Daoy (cell line): Measurements from ENCODE around the gene TMC5. TPM values are rescaled to one million over a fixed set of nuclear protein-coding genes. Genes with fewer than 3 reads are reported as not detected.
"Not testable (repeated sequence)": the region's sequence is repeated elsewhere in the genome, so short reads cannot be mapped to it uniquely, and the experiment has no call there.

Experiments used
- DNase-seq: peaks from one replicate; pipeline ENCODE4 v3.0.0-alpha.2; 2015; ENCODE audit warnings: low read depth
- total RNA-seq: library from RNA; depleted of rRNA; stranded (reverse); fragments of >200 nt; shearing (Covaris generic); gene quantifications from 2 replicates; pipeline ENCODE4 v1.2.3, GENCODE V29; 2014; rRNA removed

TMC5 gene, protein sequence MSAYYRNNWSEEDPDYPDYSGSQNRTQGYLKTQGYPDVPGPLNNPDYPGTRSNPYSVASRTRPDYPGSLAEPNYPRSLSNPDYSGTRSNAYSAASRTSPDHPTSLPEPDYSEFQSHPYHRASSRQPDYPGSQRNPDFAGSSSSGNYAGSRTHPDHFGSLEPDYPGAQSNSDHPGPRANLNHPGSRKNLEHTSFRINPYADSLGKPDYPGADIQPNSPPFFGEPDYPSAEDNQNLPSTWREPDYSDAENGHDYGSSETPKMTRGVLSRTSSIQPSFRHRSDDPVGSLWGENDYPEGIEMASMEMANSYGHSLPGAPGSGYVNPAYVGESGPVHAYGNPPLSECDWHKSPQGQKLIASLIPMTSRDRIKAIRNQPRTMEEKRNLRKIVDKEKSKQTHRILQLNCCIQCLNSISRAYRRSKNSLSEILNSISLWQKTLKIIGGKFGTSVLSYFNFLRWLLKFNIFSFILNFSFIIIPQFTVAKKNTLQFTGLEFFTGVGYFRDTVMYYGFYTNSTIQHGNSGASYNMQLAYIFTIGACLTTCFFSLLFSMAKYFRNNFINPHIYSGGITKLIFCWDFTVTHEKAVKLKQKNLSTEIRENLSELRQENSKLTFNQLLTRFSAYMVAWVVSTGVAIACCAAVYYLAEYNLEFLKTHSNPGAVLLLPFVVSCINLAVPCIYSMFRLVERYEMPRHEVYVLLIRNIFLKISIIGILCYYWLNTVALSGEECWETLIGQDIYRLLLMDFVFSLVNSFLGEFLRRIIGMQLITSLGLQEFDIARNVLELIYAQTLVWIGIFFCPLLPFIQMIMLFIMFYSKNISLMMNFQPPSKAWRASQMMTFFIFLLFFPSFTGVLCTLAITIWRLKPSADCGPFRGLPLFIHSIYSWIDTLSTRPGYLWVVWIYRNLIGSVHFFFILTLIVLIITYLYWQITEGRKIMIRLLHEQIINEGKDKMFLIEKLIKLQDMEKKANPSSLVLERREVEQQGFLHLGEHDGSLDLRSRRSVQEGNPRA
- total RNA-seq = 0.23 TPM in 1 of 2 replicates, not detected in the other

- no peak for DNase-seq
These were observed at the start of gene TMC5 for GRCh38 chr16:19417640-19418039. Gene TMC5, plus strand, starts transcription at chr16:19417883. Its CDS starts 22,156 bp downstream, at chr16:19440039.

DNA sequence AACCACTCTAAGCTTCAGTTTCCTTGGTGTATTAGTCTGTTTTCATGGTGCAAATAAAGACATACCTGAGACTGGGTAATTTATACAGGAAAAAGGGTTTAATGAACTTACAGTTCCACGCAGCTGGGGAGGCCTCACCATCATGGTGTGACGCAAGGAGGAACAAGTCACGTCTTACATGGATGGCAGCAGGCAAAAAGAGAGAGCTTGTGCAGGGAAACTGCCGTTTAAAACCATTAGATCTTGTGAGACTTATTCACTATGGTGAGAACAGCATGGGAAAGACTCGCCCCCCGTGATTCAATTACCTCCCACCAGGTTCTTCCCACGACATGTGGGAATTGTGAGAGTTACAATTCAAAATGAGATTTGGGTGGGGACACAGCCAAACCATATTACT lies 45.1 kb upstream of the TMC5 start:
- not testable (repeated sequence) for DNase-seq

GRCh38 chr16:19374402-19374801 lies 43.3 kb upstream of the TMC5 start:
- no peak for DNase-seq

- peak; percentile 55 for DNase-seq
These were observed 42.0 kb upstream of the TMC5 start for GRCh38 chr16:19375561-19376158.

DNA sequence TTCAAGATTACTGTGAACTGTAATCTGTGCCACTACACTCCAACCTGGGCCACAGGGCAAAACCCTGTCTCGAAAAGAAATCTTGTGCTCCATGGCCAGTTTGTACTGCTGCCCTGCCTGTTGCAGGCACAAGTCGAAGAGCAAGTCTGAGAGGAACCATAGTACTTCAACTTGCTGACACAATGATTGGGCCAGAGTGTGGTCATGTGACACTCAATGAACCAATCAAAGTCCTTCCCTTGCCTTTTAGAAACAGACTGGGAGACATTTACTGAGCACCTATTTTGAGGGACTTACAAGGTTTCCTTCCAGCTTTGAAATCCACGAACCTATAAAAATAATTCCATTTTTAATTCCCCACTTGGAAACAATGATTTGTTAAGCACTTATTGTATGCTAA lies 39.8 kb upstream of the TMC5 start:
- DNase-seq = no peak

DNA sequence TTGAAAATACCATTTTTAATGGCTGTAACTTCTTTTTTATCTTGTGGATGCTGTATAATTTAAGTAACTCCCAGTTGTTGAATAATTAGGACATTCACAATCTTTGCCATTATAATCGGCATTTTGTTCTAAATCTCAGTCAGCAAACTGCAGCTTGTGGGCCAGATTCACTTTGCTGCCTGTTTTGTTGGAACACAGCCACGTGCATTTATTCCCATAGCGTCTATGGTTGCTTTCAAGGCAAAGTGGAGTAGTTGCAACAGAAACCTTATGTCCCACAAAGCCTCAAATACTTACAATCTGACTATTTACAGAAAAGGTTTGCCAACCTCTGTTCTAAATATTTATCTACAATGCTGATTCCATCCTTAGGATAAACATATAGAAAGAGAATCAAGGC lies 39.2 kb upstream of the TMC5 start:
- DNase-seq = no peak

- DNase-seq = no peak
These were observed 37.8 kb upstream of the TMC5 start for GRCh38 chr16:19379838-19380237.

- no peak for DNase-seq
These were observed 37.4 kb upstream of the TMC5 start for GRCh38 chr16:19380328-19380727.

GRCh38 chr16:19382084-19382801 lies 35.4 kb upstream of the TMC5 start:
- peak; percentile 3 for DNase-seq

GRCh38 chr16:19382887-19383816 lies 34.5 kb upstream of the TMC5 start:
- DNase-seq = peak; percentile 38

DNA sequence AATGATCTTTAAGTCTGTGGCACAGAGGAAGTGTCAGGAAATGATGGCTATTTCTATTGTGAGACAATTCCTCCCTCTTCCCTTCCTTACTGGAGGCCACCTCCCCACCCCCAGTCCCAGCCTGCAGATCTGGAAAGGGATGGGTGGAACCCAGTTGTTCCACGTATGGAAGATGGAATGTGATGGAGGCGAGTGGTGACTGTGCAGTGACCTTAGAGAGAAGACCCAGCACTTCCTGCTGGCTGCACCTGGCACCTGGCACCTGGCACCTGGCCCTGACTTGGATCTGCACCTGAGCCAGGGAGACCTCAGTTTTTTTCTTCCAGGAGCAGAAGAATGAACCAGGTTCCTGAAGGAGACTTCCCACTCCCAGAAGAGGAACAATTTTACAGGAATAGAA lies 33.0 kb upstream of the TMC5 start:
- no peak for DNase-seq

DNA sequence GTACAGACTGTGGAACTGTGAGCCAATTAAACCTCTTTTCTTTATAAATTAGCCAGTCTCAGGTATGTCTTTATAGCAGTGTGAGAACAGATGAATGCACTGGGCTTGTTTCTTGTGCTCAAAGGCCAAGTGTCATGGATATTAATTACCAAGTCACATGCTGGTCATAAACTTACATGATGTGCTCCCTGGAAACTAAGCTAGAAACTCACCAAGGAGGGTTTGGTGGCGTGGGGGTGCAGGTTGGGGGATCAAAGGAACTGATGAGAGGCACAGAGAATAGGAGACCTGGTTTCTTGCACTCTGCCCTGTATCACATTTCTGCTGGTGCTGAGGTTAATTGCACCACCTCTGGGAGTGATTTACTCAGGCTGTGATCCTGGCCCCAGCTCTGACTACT lies 31.2 kb upstream of the TMC5 start:
- no peak for DNase-seq

DNA sequence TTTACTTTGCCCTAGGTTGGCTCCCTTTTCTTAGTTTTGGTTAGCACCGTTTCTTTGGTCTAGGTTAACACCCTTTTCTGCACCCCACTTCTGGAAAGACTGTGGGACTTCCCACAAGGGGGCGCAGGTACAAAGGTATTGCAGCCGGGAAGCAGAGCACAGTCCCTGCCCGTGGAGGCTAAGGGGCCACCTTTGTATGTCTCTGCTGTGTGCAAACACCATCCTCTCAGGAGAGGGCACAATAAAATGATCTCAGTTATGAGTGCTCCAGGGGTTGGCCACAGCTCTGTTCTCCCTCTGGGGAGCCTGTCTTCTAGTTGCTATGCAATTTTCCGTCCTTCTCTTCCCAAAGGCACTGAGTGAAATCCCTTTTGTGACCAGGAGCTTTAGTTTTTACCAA lies 28.4 kb upstream of the TMC5 start:
- peak; percentile 65 for DNase-seq

- not testable (repeated sequence) for DNase-seq
These were observed 26.4 kb upstream of the TMC5 start for GRCh38 chr16:19391185-19391776.

- no peak for DNase-seq
These were observed 25.3 kb upstream of the TMC5 start for GRCh38 chr16:19392352-19392751.

- peak; percentile 66 for DNase-seq
These were observed 24.2 kb upstream of the TMC5 start for GRCh38 chr16:19393226-19394111.

- not testable (repeated sequence) for DNase-seq
These were observed 21.9 kb upstream of the TMC5 start for GRCh38 chr16:19395646-19396267.

DNA sequence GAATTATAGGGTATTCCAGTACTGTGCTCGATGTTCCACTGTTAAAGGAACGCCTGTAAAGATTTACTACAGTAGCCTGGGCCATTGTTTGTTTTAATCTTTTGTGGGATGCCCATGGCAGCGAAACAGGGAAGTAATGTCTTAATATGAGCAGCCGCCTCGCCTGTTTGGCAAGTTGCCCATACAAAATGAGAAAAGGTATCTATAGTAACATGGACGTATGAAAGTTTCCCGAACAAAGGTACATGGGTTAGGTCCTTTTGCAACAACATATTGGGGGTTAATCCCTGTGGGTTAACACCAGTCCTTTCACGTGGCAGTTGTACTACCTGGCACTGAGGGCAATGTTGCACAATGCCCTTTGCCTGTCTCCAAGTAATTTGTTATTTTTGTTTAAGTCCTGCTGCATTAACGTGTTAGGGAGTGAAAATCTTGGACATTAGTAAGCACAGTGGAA lies 21.1 kb upstream of the TMC5 start:
- DNase-seq = no peak
